HUES6 (cell line): ENCODE data around the gene AIF1.

ENCODE experiments used
- H3K27ac ChIP-seq: 2 replicates; pipeline ENCODE4 v1.7.0; 2013; ENCODE audit warnings: low read depth, mild to moderate bottlenecking, low read length, inconsistent platforms
- H3K27me3 ChIP-seq: 2 replicates; pipeline ENCODE4 v1.6.1; 2013; ENCODE audit warnings: low read length; ENCODE audit not compliant: control insufficient read depth, insufficient read depth
- H3K36me3 ChIP-seq: 2 replicates; pipeline ENCODE4 v1.6.1; 2013; ENCODE audit warnings: low read length; ENCODE audit not compliant: control insufficient read depth, insufficient read depth
- H3K4me1 ChIP-seq: 2 replicates; pipeline ENCODE4 v1.6.1; 2013; ENCODE audit warnings: low read length; ENCODE audit not compliant: control insufficient read depth, insufficient read depth
- H3K4me3 ChIP-seq: 2 replicates; pipeline ENCODE4 v1.5.1; 2013; ENCODE audit warnings: low read depth, low read length
- H3K9ac ChIP-seq: one replicate; pipeline ENCODE4 v1.6.1; 2013; ENCODE audit warnings: mild to moderate bottlenecking, low read length
- H3K9me3 ChIP-seq: 2 replicates; pipeline ENCODE4 v1.6.1; 2013; ENCODE audit warnings: low read depth, low read length; ENCODE audit not compliant: control insufficient read depth, insufficient read depth

The AIF1 gene

DNA sequence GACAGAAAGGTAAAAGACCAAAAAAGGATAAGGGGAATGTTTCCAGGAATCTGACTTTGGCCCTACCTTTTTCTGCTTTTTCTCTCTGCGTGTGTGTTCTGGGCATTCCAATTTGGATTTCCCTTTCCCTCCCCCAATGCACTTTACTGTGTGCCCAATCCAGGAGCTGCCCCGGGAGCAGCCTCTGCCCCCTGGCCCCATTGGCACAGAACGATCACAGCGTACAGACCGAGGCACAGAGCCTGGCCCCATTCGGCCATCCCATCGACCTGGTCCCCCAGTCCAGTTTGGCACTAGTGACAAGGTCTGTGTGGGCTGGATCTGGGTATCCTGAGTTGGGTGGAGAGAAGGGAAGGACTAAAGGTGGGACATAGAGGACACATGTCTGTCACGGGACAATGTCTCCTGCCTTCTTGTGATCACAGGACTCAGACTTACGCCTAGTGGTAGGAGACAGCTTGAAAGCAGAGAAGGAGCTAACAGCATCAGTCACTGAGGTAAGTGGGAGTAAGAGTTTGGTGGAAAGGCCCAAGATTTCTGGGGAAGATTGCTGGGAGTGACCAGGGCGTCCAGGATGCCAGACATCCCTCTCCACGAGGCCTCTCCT is 20.0 kb downstream of the AIF1 start:
- no peaks in the 10 kb centered on the region for H3K27me3 ChIP-seq
- no peak overlapping the region for H3K4me3 ChIP-seq
- no peak overlapping the region; the same call in 1 of the 2 replicates for H3K27ac ChIP-seq
- H3K9ac ChIP-seq, result no peak overlapping the region
- H3K4me1 ChIP-seq, result no peaks in the 10 kb centered on the region
- peaks cover 97% of the 10 kb centered on the region for H3K36me3 ChIP-seq
- no peaks in the 10 kb centered on the region for H3K9me3 ChIP-seq

DNA sequence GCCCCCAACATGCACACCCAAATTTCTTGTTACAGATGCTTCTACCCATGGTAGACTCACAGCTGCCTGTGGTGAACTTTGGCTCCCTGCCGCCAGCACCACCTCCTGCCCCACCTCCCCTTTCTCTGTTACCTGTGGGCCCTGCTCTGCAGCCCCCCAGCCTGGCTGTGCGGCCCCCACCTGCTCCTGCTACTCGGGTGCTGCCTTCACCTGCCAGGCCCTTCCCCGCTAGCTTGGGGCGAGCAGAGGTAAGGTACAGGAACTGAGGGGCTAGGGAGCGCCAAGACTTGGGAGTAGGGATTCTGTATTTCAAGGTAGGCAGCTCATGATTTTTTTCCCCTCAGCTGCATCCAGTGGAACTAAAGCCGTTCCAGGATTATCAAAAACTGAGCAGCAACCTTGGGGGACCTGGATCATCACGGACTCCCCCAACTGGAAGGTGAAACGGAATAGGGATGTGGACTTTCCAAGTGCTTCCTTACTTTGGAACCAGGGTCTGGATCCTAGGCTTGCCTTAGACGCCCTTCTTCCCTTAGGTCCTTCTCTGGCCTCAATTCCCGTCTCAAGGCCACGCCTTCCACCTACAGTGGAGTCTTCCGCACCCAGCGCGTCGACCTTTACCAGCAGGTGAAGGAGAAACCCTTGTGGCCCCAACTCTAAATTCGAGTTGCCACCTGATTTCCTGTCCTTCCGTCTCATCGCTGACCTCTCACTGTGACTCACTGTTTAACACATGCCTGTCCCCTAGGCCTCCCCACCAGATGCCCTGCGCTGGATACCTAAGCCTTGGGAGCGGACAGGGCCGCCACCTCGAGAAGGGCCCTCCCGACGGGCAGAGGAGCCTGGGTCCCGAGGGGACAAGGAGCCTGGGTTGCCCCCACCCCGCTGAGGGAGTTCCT is 21.9 kb downstream of the AIF1 start:
- H3K9ac ChIP-seq, result no peak overlapping the region
- no peak overlapping the region for H3K4me3 ChIP-seq
- no peaks in the 10 kb centered on the region for H3K27me3 ChIP-seq
- peaks cover 97% of the 10 kb centered on the region for H3K36me3 ChIP-seq
- no peak overlapping the region for H3K27ac ChIP-seq
- no peaks in the 10 kb centered on the region for H3K4me1 ChIP-seq
- H3K9me3 ChIP-seq, result no peaks in the 10 kb centered on the region

DNA sequence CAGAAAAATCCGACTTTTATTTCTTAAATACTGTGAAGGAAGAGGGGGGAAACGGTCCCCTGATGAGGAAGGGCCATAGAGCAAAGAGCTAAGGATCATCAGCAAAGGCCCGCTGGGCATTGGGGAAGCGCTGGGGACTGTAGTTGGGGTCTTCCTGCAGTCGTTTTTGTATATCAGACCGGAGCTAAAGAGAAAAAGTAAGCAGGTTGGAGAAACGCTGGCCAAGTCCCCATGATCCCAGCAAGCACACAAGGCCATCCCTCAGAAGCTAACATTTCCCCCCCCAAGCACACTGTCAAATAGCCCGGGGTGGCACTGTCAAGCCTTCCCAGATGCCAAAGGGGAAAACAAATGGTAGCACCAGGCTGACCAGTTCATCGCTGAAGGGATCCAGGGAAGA is 24.0 kb downstream of the AIF1 start:
- H3K4me3 ChIP-seq, result no peak overlapping the region
- no peak overlapping the region for H3K27ac ChIP-seq
- no peaks in the 10 kb centered on the region for H3K4me1 ChIP-seq
- H3K9me3 ChIP-seq, result no peaks in the 10 kb centered on the region
- peaks cover 94% of the 10 kb centered on the region for H3K36me3 ChIP-seq
- H3K27me3 ChIP-seq, result no peaks in the 10 kb centered on the region
- no peak overlapping the region for H3K9ac ChIP-seq

DNA sequence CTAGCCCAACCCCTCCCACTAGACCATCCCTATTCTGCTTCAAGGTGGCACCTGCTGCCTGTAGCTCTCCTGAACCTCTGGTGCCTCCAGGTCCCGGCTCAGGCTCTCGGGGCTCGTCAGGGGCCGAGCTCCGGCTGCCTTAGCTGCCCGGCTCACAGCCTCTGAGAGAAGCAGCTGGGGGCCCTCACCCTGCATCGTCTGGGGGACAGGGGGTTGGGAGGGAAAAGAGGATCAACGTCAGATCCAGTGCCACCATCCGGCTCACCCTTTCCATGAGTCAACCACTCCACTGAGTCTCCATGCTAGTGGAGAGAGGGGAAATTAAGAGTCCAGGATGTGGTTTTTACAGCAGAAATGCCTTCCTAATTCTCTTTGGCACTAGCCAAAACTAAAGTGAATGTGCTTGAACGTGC is 24.4 kb downstream of the AIF1 start:
- Histone ChIP-seq H3K9ac (no peak overlapping the region), H3K27me3 (no peaks in the 10 kb centered on the region), H3K27ac (no peak overlapping the region), H3K9me3 (no peaks in the 10 kb centered on the region), H3K36me3 (peaks cover 94% of the 10 kb centered on the region), H3K4me3 (no peak overlapping the region), H3K4me1 (no peaks in the 10 kb centered on the region)

- Histone ChIP-seq H3K36me3 (peaks cover 94% of the 10 kb centered on the region), H3K27me3 (no peaks in the 10 kb centered on the region), H3K4me1 (no peaks in the 10 kb centered on the region), H3K9ac (no peak overlapping the region), H3K9me3 (no peaks in the 10 kb centered on the region), H3K4me3 (no peak overlapping the region), H3K27ac (no peak overlapping the region)
Observed at GRCh38 chr6:31640612-31641011, 25.6 kb downstream of the AIF1 start.

GRCh38 chr6:31641370-31641769 is 26.3 kb downstream of the AIF1 start:
- Histone ChIP-seq H3K9ac (no peak overlapping the region), H3K27ac (no peak overlapping the region), H3K9me3 (no peaks in the 10 kb centered on the region), H3K4me1 (no peaks in the 10 kb centered on the region), H3K36me3 (peaks cover 94% of the 10 kb centered on the region), H3K27me3 (no peaks in the 10 kb centered on the region), H3K4me3 (no peak overlapping the region)

GRCh38 chr6:31642798-31643570 is 27.9 kb downstream of the AIF1 start:
- no peak overlapping the region for H3K9ac ChIP-seq
- no peaks in the 10 kb centered on the region for H3K27me3 ChIP-seq
- H3K9me3 ChIP-seq, result no peaks in the 10 kb centered on the region
- H3K36me3 ChIP-seq, result peaks cover 91% of the 10 kb centered on the region
- H3K4me3 ChIP-seq, result no peak overlapping the region
- no peak overlapping the region for H3K27ac ChIP-seq
- no peaks in the 10 kb centered on the region for H3K4me1 ChIP-seq

GRCh38 chr6:31643818-31644454 is 28.9 kb downstream of the AIF1 start:
- H3K4me1 ChIP-seq, result no peaks in the 10 kb centered on the region
- H3K4me3 ChIP-seq, result no peak overlapping the region
- no peaks in the 10 kb centered on the region for H3K9me3 ChIP-seq
- H3K27ac ChIP-seq, result no peak overlapping the region
- H3K36me3 ChIP-seq, result peaks cover 94% of the 10 kb centered on the region
- H3K9ac ChIP-seq, result no peak overlapping the region
- no peaks in the 10 kb centered on the region for H3K27me3 ChIP-seq

DNA sequence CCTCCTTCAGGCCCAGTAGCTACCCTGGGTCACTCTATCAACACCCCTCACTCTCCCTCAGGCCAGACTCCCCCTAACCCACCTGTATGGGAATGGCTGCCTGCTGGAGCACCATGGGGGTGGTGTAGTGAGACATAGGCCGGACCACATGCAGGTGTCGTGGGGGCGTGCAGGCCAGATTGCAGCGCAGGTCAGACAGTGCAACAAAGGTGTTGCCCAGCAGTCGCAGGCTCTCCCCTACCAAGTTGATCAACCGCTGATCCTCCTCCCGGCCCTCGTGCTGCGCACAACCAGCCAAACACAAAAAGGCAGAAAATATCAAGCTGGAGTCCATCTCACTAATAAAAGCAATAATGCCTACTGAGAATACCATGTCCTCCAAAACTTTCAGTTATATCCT is 30.3 kb downstream of the AIF1 start:
- H3K9ac ChIP-seq, result no peak overlapping the region
- H3K36me3 ChIP-seq, result peaks cover 92% of the 10 kb centered on the region
- no peaks in the 10 kb centered on the region for H3K4me1 ChIP-seq
- H3K9me3 ChIP-seq, result no peaks in the 10 kb centered on the region
- H3K27me3 ChIP-seq, result no peaks in the 10 kb centered on the region
- no peak overlapping the region for H3K4me3 ChIP-seq
- no peak overlapping the region for H3K27ac ChIP-seq

GRCh38 chr6:31651602-31652191 is 36.7 kb downstream of the AIF1 start:
- H3K27ac ChIP-seq, result no peak overlapping the region
- peak overlapping the region; percentile 85 for H3K4me3 ChIP-seq
- no peaks in the 10 kb centered on the region for H3K27me3 ChIP-seq
- no peaks in the 10 kb centered on the region for H3K9me3 ChIP-seq
- no peaks in the 10 kb centered on the region for H3K4me1 ChIP-seq
- H3K36me3 ChIP-seq, result peaks cover 38% of the 10 kb centered on the region
- peak overlapping the region; percentile 98 for H3K9ac ChIP-seq
